Kasumi-1 (cell line): Measurements from ENCODE around the gene CDH4.
"Not testable (repeated sequence)": the region's sequence is repeated elsewhere in the genome, so short reads cannot be mapped to it uniquely, and the experiment has no call there.

ENCODE experiments used
- DNase-seq, 2 experiments: peaks; one replicate each; lab custom pipeline; 2025; lab: John Stamatoyannopoulos, UW

The CDH4 gene

GRCh38 chr20:61419010-61419409 lies 166.9 kb downstream of the CDH4 start:
- DNase-seq, result no peak

- no peak for DNase-seq
These were observed 167.4 kb downstream of the CDH4 start for GRCh38 chr20:61419501-61419900.

- no peak for DNase-seq
These were observed 168.0 kb downstream of the CDH4 start for GRCh38 chr20:61420056-61420455.

- no peak for DNase-seq
These were observed 168.7 kb downstream of the CDH4 start for GRCh38 chr20:61420781-61421180.

GRCh38 chr20:61422636-61423425 lies 170.8 kb downstream of the CDH4 start:
- no peak for DNase-seq

- DNase-seq, result no peak
These were observed 172.1 kb downstream of the CDH4 start for GRCh38 chr20:61424011-61424627.

DNA sequence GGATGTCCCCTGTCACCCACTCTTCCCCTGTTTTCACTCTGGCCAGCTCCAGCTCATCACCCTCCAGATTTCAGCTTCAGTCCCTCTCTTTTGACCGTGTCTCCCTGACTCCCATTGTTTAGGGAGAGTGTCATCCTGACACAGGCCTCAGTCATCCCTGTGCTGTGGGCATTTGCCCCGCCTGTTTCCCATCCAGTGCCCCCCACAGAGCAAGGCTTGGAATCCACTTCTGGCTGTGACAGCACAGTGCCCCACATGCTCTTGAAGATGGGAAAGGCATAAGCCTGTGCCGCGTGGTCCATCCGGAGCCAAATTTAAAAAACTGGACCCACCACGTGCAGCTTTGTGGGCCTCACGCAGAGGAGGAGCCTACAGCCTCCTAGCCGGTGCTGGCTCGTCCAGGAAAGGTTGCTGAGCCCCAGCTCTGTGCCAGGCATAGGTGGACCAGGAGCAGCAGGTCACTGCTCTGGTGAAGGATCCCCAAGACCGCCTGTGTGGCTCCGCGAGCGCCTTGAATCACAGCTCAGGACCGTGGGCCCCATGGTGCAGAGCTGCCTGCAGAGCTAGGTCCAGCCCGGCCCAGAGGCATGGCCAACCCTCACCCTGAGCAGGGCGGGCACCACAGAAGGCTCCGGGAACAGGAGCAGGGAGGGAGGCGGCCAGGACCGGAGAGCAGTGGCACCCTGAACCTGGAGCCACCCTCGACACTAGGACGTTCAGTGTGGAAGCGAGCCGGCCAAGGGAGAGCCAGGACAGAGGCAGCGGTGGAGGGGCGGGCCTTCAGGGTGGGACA lies 172.8 kb downstream of the CDH4 start:
- DNase-seq, result no peak

GRCh38 chr20:61425541-61425991 lies 173.5 kb downstream of the CDH4 start:
- not testable (repeated sequence) for DNase-seq

DNA sequence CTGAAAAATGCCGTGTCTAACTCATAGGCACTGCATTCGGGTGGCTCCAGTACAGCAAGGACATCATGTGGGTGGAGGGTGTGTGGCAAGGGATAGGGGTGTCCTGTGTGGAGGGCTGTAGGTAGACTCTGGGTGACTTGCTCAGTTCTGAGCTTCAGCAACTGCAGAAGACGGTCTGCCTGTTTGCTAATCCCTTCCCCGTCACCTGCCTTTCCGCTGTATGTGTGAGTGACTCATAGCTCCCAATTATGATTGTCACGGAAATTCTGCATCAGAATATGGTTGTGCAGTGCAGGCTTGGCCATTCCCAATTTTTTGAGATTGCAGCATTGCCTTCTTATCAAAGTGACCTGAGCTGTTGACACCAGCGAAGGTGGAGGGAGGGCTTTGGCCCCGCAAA lies 174.3 kb downstream of the CDH4 start:
- DNase-seq, result no peak

DNA sequence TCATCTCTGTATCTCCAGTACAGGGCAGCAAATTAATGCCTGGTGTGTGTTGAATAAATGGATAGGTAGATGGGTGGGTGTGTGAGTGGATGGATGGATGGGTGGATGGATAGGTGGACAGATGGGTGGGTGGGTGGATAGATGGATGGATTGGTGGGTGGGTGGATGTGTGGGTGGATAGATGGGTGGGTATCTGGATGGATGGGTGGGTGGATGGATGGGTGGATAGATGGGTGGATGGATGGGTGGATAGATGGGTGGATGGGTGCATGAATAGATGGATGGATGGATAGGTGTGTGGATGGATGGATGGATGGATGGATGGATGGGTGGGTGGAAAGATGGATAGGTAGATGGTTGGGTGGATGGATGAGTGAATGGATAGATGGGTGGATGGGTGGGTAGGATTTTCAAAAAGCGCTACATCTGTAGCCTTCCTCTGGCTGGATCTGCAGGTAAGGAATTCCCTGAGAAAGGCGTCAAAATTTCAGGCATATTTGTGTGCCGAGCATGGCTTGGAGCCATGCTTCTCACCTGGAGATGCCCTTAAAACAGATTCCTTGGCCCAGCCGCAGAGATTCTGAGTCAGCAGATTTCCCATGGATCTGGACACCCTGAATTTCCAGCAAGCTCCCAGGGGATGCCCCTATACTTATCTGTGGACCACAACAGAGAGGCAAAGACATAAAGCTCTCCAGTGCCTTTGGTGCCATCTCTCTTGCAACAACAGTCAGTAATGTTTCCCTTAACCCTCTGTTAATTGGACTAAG lies 177.6 kb downstream of the CDH4 start:
- no peak for DNase-seq

DNA sequence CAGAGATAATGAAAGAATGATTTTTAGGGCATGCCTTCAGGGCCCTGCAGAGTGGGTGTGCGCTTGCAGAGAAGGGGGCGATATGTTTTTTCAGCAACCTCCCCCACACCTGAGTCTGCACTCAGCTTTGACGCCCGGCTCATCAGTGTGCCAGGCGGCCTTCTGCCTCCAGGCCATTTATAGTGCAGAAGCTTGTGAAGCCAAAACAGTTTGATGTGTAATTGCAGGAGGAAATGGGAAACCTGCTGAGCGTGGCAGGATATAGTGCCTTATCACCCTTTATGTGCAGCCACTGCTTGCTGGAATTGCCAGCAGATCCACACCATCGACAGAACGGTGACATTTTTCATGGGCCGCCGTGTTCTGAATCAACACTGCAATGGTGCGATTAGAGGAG lies 178.2 kb downstream of the CDH4 start:
- no peak for DNase-seq

DNA sequence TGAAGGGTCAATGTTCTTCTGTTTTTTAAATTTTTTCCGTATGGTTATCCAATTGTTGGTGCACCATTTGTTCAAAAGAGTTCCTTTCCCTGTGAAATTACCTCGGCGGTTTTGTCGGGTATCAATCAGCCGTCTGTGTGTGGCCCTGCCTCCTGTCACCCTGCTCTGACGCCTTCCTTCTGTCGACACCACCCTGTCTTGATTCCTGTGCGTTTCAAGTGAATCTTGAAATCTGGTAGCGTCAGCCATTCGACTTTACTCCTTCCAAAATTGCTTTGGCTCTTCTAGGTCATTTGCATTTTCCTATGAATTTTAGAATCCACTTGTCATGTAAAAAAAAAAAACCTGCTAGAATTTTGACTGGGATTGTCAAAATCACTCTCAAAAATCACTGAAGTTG lies 181.1 kb downstream of the CDH4 start:
- DNase-seq, result no peak

DNA sequence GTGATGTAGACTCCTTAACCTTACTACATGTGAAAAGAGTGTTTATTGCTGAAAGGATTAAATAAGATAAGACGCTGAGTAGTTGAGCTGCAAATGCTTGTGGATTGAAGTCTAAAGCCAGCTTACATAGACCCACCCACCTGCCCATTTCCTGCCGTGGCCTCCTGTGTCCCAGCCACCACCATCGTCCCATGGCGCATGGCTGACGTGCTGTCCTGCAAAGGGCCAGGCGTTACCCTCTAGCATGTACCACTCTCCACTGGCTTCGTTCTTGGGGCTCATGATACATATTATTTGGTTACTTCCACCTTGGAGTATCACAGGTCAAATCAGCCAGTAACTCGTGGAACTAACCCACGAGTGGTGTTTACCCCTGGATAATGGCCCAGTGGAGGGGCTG lies 181.8 kb downstream of the CDH4 start:
- no peak for DNase-seq

DNA sequence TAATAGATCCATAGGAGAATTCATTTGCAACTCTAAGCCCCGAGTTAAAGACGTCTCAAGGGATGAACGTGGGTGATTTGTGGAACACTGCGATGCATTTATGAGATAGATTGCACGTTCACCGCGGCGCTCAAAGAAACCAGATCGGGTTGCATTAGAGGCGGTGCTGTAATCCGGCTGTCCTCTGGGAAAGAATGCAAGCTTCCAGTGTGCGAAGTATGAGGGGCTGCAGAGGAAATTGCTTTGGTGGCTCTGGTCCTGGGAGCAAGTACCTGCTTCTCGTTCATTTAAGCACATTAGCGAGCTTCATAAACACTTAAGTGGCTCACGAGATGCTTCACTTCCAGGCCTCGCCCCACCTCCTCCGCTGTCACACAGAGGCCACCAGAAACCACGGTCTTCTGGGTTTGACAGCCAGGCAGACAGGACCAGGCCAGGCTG lies 182.3 kb downstream of the CDH4 start:
- DNase-seq, result no peak

DNA sequence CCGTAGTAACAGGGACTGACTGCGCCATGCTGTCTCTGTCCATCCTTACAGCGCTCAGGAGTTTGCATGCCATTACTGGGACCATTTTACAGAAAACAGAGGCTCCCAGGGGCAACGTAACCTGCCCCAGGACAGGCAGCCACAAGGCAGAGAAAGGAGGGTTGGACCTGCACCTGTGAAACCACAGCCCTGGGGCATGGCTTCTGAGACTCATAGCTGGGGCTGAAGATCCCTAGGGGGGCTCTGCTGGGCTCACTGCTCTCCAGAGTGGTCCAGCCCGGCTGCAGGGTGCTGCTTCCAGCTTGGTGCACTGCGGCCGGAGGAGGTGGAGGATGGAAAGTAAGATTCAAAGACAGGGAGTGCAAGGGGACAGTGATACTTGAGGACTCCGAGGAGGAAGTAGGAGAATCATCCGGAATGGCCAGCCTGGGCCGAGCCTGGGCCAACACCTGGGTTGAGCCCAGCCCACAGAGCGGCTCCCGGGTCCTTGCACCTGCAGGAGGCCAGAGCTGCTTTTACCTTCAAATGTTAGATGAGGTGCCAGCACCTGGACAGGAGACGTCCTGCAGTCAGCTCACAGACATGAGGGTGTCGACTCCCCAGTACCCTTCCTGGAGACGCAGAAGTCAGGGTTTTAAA lies 183.2 kb downstream of the CDH4 start:
- DNase-seq, result no peak

DNA sequence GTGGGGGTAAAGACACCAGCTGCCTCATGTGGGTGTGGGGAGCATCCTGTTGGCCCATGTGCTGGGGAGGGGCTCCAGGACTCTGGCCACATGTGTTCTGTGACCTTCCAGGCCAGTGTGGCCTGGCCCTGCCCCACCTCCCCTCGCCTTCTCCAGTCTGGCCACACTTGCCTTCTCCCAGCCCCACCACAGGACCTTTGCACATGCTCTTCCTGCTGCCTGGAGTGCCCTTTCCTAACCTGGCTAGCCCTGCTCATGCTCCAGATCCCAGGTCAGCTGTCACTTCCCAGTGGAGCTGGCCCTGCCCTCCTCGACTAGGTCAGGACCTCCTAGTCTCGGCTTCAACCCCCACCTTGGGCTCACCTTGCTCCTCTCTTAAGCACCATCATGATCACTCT lies 183.8 kb downstream of the CDH4 start:
- DNase-seq, result no peak

- DNase-seq, result no peak
These were observed 184.2 kb downstream of the CDH4 start for GRCh38 chr20:61436283-61436666.

GRCh38 chr20:61436667-61437279 lies 184.7 kb downstream of the CDH4 start:
- DNase-seq, result no peak

- no peak for DNase-seq
These were observed 185.5 kb downstream of the CDH4 start for GRCh38 chr20:61437280-61438206.

GRCh38 chr20:61438285-61438684 lies 186.2 kb downstream of the CDH4 start:
- DNase-seq, result no peak
